Psoas muscle (tissue), 8 donors: ENCODE measurements around the gene ZFYVE16. TPM values are rescaled to one million over a fixed set of nuclear protein-coding genes. Genes with fewer than 3 reads are reported as not detected.

ENCODE experiments used
- ATAC-seq, 4 donors: fragments of 200-7000 bp; cut with Tn5 transposase; one replicate each; pipeline ENCODE4 v1.9.1; 2020; ENCODE audit warnings: moderate library complexity in 3 of 4, mild to moderate bottlenecking in 2 of 4
- DNase-seq, 2 donors: peaks; one replicate each; pipeline ENCODE4 v3.0.0-alpha.2; 2020
- H3K27ac ChIP-seq: fragments of 200-600 bp; one replicate; pipeline ENCODE4 v1.8.0; 2022
- H3K27me3 ChIP-seq, 3 donors: fragments of 200-600 bp in 1 of 3; one replicate each; pipeline versions ENCODE4 v1.6.1 to v1.8.0; 2013 to 2022; ENCODE audit warnings: low read length in 2 of 3, mild to moderate bottlenecking in 2 of 3, moderate library complexity in 1 of 3; ENCODE audit not compliant: insufficient read depth in 3 of 3
- H3K36me3 ChIP-seq, 2 donors: fragments of 200-600 bp in 1 of 2; one replicate each; pipeline versions ENCODE4 v1.6.1 to v1.8.0; 2013 to 2022; ENCODE audit warnings: low read depth in 1 of 2, mild to moderate bottlenecking in 1 of 2, moderate library complexity in 1 of 2; ENCODE audit not compliant: insufficient read depth in 1 of 2
- H3K4me1 ChIP-seq: fragments of 200-600 bp; one replicate; pipeline ENCODE4 v1.8.0; 2022
- H3K4me3 ChIP-seq: fragments of 200-600 bp; one replicate; pipeline ENCODE4 v1.8.0; 2022; ENCODE audit warnings: mild to moderate bottlenecking
- H3K9me3 ChIP-seq: fragments of 200-600 bp; one replicate; pipeline ENCODE4 v1.8.0; 2022
- CTCF ChIP-seq: fragments of 200-600 bp; IDR thresholded peaks from one replicate; pipeline ENCODE4 v1.8.0; 2022; ENCODE audit warnings: antibody characterized with exemption
- WGBS, 3 donors: extraction: QIAGEN DNeasy Blood & Tissue Kit; methylation state at CpG; one replicate each; pipeline versions ENCODE4 v1.1.6 to v1.1.7; 2013; 5-methylcytosine and 5-hydroxymethylcytosine counted together
- intact Hi-C, 2 donors: fragments of 100-400 bp; cut with DNase I; formaldehyde crosslinking; loops; one replicate each; pipeline versions ENCODE4 v1.11.0 to v1.14.2; 2022
- long read RNA-seq, 2 donors: library from polyadenylated mRNA; unstranded; transcript quantifications; one replicate each; pipeline ENCODE4 v2.0.0, GENCODE V29; 2021
- polyA plus RNA-seq, 3 donors: library from polyadenylated mRNA; stranded (reverse); fragments of 200-250 nt; gene quantifications; one replicate each; pipeline ENCODE4 v1.2.3, GENCODE V29; 2013
- total RNA-seq, 4 donors: library from RNA; stranded (reverse); fragmentation: NEBNext Ultra II Directional in 2 of 4; extraction: Animal tissue kit (Norgen Biotek cat#: 25700) in 2 of 4; gene quantifications; one replicate each; pipeline versions ENCODE4 v1.2.1 to v1.2.4, GENCODE V29; 2021 to 2023
- donor health status: healthy with polysubstance abuse.
- donor health status: DM: no; HTN: no; CAD: no; lungs with moderate emphysema.
- donor health status: Bipolar disorder and iron deficiency.
- donor health status: healthy.
- donor health status: DM: yes; HTN: yes; CAD: no.
- donor health status: DM: no; HTN: no; CAD: no.
- donor health status: DM: no; HTN: no; CAD: no.
- donor health status: DM: yes; HTN: yes; CAD: no.

Gene ZFYVE16
- total RNA-seq: 10 to 100 TPM; 21.8 to 36.7 (median 27.3) TPM
- polyA plus RNA-seq: 10 to 100 TPM in 1 of 3 donors, 1 to 10 TPM in 2; 6.1 to 11.4 (median 6.1) TPM
- long read RNA-seq, donor 1, partial matches to known transcripts: 1 of 10 reads
- long read RNA-seq, donor 1, other reads (novel, unspliced or antisense): 9 of 10 reads
- long read RNA-seq, donor 2, partial matches to known transcripts: 5 of 9 reads
- long read RNA-seq, donor 2, other reads (novel, unspliced or antisense): 4 of 9 reads

DNA sequence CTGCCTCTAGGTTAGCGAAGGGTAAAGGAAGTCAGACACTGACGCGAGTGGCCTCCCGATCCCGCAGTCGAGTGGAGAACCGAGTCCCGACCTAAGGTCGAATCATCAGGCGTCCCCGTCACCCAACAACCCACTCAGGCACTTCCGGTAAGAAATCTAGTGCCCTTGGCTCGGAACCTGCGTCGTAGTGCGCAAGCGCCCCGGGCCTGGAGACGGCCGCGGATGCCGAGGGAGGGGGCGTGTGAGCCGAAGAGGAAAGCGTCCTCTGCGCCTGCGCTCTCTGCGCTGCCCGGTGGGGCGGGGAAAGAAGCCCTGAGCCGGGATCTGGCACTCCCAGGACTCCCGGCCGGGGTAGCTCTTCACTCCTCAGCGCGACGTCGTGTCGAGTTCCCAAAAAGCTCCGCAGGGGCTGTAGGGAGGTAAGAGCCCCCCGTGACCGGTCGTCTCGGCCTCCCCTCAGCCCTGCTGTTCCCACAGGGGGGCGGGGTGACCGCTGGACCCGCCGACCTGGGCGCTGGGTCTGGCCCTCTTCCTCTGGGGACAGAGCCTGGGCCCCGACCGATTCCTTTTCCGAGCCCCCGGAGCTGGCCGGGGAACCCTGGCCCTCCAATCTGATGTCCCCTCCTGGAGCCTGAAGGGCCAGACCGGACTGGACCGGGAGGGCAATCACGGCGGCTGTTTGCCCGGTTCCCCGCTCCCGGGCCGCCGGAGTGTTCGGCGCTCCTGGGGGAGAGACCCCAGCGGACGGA is at the start of gene ZFYVE16:
Gene ZFYVE16 (plus strand): TSS at position 330 of the 749 bp plus-strand sequence. CDS start 26,084 bp downstream, outside the sequence.
- intact Hi-C loops: loop anchor here in 1 of 2 donors (10.0 kb wide), 1 partner anchor 153 kb away; the partner anchor contains the start of gene SERINC5
- peak within 1 kb of the TSS; percentile 99 for H3K27ac ChIP-seq
- H3K4me3 ChIP-seq: peak within 1 kb of the TSS; percentile 94
- peak; percentile 44 for TF ChIP-seq CTCF
- ATAC-seq (peak; percentile 96 to 97 (median 97)), DNase-seq (peak; percentile 99)
- WGBS, 3 donors: 0% methylated on average over 52 to 66 of the region's 66 CpGs
- peaks cover 0 to 14% of the 10 kb centered on the region in 2 donors for H3K36me3 ChIP-seq
- peaks cover 19% of the 10 kb centered on the region for H3K4me1 ChIP-seq
- no peaks in the 10 kb centered on the region for H3K9me3 ChIP-seq
- no peaks in the 10 kb centered on the region for H3K27me3 ChIP-seq

- no peak for TF ChIP-seq CTCF
- DNase-seq (no peak), ATAC-seq (no peak)
- Histone ChIP-seq H3K27ac (no peak overlapping the region), H3K27me3 (no peaks in the 10 kb centered on the region), H3K4me3 (no peak overlapping the region), H3K36me3 (no peaks in the 10 kb centered on the region), H3K4me1 (no peaks in the 10 kb centered on the region), H3K9me3 (no peaks in the 10 kb centered on the region)
- intact Hi-C loops: no loop called here
These were observed 46.9 kb upstream of the ZFYVE16 start for GRCh38 chr5:80360914-80361444.

DNA sequence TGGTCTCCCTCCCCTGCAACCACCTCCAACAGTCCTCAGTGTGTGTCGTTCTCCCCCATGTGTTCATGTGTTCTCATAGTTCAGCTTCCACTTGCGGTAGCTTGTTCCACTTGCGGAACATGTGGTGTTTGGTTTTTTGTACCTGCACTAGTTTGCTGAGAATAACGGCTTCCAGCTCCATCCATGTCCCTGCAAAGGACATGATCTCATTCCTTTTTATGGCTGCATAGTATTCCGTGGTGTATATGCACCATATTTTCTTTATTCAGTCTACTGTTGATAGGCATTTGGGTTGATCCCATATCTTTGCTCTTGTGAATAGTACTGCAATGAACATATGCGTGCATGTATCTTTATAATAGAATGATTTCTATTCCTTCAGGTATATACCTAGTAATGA is 43.0 kb upstream of the ZFYVE16 start:
- H3K4me3 ChIP-seq: no peak overlapping the region
- H3K4me1 ChIP-seq: no peaks in the 10 kb centered on the region
- intact Hi-C loops: no loop called here
- H3K36me3 ChIP-seq: no peaks in the 10 kb centered on the region
- H3K9me3 ChIP-seq: no peaks in the 10 kb centered on the region
- no peak for ATAC-seq
- H3K27me3 ChIP-seq: no peaks in the 10 kb centered on the region
- 92 to 96% (median 94%) methylated on average over 6 of the region's 6 CpGs for WGBS, 3 donors
- DNase-seq: no peak
- H3K27ac ChIP-seq: no peak overlapping the region
- no peak for TF ChIP-seq CTCF

- H3K9me3 ChIP-seq: no peaks in the 10 kb centered on the region
- no peaks in the 10 kb centered on the region for H3K27me3 ChIP-seq
- H3K36me3 ChIP-seq: no peaks in the 10 kb centered on the region
- H3K27ac ChIP-seq: no peak overlapping the region
- DNase-seq (no peak), ATAC-seq (no peak)
- H3K4me1 ChIP-seq: no peaks in the 10 kb centered on the region
- WGBS, 3 donors: 31 to 51% (median 40%) methylated on average over 4 of the region's 4 CpGs
- intact Hi-C loops: no loop called here
- H3K4me3 ChIP-seq: no peak overlapping the region
- TF ChIP-seq CTCF: no peak
These were observed 39.0 kb upstream of the ZFYVE16 start for GRCh38 chr5:80368661-80369480.
